C4-2B (cell line): Measurements from ENCODE around the gene UNC5C.

Experiments
- ZFX ChIP-seq: fragments of 450-650 bp; IDR thresholded peaks from 2 replicates; pipeline ENCODE4 v1.6.1; 2017
- TF ChIP-seq, protein P1 (sequence below): fragments of 450-650 bp; conservative IDR thresholded peaks from 2 replicates; pipeline ENCODE4 v1.5.1; 2017; ENCODE audit warnings: mild to moderate bottlenecking

DNA sequence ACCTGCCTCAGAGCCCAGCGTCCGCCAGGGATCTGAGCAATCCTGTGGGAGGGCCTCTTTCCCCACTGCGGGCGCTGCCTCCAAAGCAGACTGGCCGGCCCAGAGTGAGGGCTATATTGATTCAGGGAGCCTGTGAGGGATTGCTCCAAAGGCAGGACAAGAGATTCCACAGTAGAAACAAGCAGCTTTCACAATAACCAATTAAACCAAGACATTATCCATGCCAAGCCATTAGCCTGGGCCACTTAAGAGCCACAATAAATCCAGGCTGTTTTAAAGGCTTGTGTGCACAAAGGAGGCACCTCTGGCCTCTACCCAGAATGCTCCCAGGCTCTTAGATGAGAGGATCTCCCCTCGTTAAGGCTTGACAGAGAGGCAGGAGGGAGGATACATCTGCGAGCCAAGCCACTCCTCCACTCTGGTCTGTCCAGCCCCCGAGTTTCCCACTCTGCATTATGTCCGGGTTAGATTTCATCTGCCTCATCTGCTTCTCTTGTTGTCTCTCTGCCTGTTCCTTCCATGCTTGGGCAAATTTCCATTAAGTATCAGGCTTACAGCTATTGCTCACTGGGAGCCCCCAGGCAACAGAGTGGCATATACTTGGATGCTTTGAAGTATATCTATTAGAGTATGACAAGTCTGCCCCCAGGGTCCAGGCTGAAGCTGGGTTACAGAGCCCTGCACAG, 357.9 kb downstream of the UNC5C start:
- TF ChIP-seq, protein P1, sequence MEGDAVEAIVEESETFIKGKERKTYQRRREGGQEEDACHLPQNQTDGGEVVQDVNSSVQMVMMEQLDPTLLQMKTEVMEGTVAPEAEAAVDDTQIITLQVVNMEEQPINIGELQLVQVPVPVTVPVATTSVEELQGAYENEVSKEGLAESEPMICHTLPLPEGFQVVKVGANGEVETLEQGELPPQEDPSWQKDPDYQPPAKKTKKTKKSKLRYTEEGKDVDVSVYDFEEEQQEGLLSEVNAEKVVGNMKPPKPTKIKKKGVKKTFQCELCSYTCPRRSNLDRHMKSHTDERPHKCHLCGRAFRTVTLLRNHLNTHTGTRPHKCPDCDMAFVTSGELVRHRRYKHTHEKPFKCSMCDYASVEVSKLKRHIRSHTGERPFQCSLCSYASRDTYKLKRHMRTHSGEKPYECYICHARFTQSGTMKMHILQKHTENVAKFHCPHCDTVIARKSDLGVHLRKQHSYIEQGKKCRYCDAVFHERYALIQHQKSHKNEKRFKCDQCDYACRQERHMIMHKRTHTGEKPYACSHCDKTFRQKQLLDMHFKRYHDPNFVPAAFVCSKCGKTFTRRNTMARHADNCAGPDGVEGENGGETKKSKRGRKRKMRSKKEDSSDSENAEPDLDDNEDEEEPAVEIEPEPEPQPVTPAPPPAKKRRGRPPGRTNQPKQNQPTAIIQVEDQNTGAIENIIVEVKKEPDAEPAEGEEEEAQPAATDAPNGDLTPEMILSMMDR: no peak
- no peak for TF ChIP-seq ZFX
